ENCODE results near the gene IQCM. TPM values are rescaled to one million over a fixed set of nuclear protein-coding genes. Genes with fewer than 3 reads are reported as not detected.

IQCM gene
- total RNA-seq, 1 experiment from 2014 or later: not detected

DNA sequence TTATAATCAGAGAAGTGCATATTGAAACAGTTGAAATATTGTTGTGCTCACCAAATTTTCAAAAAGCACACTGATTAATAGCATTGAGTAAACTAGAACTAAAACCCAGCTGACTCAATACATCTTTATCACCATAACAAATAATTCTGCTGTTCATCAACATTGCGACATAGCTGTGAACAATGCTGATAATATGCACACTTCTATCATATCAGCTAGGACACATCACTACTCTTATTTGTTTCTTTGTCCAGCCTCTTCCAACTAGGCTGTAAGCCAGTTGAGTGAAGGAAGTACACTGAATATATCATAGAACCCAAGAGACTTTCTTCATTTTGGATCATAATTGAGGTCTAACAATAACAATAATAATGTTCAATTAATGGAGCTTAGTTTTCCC is 349.7 kb downstream of the IQCM start:
- H3K9me3 Mint-ChIP-seq (ENCODE audit: unreplicated experiment): no peaks in the 10 kb centered on the region
- ChIA-PET CTCF (no interaction called here), POLR2A (no interaction called here)
- no peaks in the 10 kb centered on the region for H3K36me3 ChIP-seq (ENCODE audit: control insufficient read depth, insufficient read depth, low read length)
- TF ChIP-seq, protein P1, sequence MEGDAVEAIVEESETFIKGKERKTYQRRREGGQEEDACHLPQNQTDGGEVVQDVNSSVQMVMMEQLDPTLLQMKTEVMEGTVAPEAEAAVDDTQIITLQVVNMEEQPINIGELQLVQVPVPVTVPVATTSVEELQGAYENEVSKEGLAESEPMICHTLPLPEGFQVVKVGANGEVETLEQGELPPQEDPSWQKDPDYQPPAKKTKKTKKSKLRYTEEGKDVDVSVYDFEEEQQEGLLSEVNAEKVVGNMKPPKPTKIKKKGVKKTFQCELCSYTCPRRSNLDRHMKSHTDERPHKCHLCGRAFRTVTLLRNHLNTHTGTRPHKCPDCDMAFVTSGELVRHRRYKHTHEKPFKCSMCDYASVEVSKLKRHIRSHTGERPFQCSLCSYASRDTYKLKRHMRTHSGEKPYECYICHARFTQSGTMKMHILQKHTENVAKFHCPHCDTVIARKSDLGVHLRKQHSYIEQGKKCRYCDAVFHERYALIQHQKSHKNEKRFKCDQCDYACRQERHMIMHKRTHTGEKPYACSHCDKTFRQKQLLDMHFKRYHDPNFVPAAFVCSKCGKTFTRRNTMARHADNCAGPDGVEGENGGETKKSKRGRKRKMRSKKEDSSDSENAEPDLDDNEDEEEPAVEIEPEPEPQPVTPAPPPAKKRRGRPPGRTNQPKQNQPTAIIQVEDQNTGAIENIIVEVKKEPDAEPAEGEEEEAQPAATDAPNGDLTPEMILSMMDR (IDR thresholded peaks at IDR 0.05; ENCODE audit: insufficient read depth in 1 of 2, low read depth in 1 of 2, low read length in 1 of 2, severe bottlenecking in 1 of 2, unreplicated experiment in 1 of 2): no peak
- no peaks in the 10 kb centered on the region for H3K27me3 Mint-ChIP-seq (ENCODE audit: insufficient read depth, unreplicated experiment)
- intact Hi-C loops (cut with micrococcal nuclease; ENCODE audit: unreplicated experiment): no loop called here
- H3K27ac Mint-ChIP-seq (ENCODE audit: unreplicated experiment): no peak overlapping the region
- no peaks in the 10 kb centered on the region for H3K4me1 Mint-ChIP-seq (ENCODE audit: low read depth, unreplicated experiment)
- BruUV-seq (replicated peaks): no TSS peak
- no peak for DNase-seq
- no peaks in the 10 kb centered on the region for H3K9me3 ChIP-seq
- no peaks in the 10 kb centered on the region for H3K4me1 ChIP-seq
- H3K4me3 ChIP-seq (ENCODE audit: low read depth, low read length): no peak overlapping the region
- no peak overlapping the region for H3K4me3 Mint-ChIP-seq (ENCODE audit: unreplicated experiment)
- H3K36me3 Mint-ChIP-seq (ENCODE audit: insufficient read depth, unreplicated experiment): no peaks in the 10 kb centered on the region
- H3K27me3 ChIP-seq (replicated peaks; ENCODE audit: control insufficient read depth, insufficient read depth, low read length): no peaks in the 10 kb centered on the region

DNA sequence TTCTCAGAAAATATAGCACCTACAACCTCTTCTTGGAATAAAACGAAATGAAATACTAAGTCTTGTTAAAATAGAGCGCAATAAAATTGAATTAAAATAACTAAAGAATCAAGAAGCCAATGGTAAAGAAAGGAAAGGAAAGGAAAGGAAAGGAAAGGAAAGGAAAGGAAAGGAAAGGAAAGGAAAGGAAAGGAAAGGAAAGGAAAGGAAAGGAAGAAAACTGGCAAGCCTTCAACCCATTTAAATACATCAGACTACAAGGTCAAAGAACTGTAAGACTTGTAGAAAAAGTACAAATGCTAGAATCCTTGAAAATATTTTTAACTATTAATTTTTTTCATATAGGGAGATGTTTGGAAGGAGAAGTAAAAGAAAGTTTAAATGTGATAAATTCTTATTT is 372.1 kb downstream of the IQCM start:
- H3K27me3 ChIP-seq (replicated peaks; ENCODE audit: control insufficient read depth, insufficient read depth, low read length): no peaks in the 10 kb centered on the region
- ChIA-PET CTCF (no interaction called here), POLR2A (no interaction called here)
- H3K36me3 ChIP-seq (ENCODE audit: control insufficient read depth, insufficient read depth, low read length): no peaks in the 10 kb centered on the region
- Mint-ChIP-seq H3K9me3 (ENCODE audit: unreplicated experiment) (no peaks in the 10 kb centered on the region), H3K4me1 (ENCODE audit: low read depth, unreplicated experiment) (no peaks in the 10 kb centered on the region), H3K36me3 (ENCODE audit: insufficient read depth, unreplicated experiment) (no peaks in the 10 kb centered on the region), H3K4me3 (ENCODE audit: unreplicated experiment) (no peak overlapping the region), H3K27ac (ENCODE audit: unreplicated experiment) (no peak overlapping the region), H3K27me3 (ENCODE audit: insufficient read depth, unreplicated experiment) (no peaks in the 10 kb centered on the region)
- H3K4me1 ChIP-seq: no peaks in the 10 kb centered on the region
- H3K4me3 ChIP-seq (ENCODE audit: low read depth, low read length): no peak overlapping the region
- BruUV-seq (replicated peaks): no TSS peak
- TF ChIP-seq, protein P1 (IDR thresholded peaks at IDR 0.05; ENCODE audit: insufficient read depth in 1 of 2, low read depth in 1 of 2, low read length in 1 of 2, severe bottlenecking in 1 of 2, unreplicated experiment in 1 of 2): no peak
- H3K9me3 ChIP-seq: no peaks in the 10 kb centered on the region
- no peak for DNase-seq
- intact Hi-C loops (cut with micrococcal nuclease; ENCODE audit: unreplicated experiment): no loop called here

DNA sequence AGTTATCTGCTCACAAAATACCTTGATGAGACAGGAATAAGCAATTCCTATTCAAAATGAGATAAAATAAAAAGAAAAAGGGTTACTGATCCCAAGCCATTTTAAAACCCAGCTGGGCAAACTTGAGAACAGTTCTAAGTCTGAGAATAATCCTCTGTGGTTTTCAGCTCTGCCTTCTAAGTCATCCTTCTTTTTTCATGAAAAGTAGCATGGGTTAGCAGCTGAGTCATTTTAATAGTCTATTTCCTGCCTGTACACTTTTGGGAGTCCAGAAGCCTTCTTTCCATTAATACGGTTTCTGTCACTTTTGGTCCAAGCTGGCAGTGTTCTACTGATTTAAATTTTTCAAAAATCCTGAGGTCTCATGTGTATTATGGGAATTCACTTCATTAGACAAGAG is 374.3 kb downstream of the IQCM start:
- Mint-ChIP-seq H3K27me3 (ENCODE audit: insufficient read depth, unreplicated experiment) (no peaks in the 10 kb centered on the region), H3K27ac (ENCODE audit: unreplicated experiment) (no peak overlapping the region), H3K4me3 (ENCODE audit: unreplicated experiment) (no peak overlapping the region), H3K4me1 (ENCODE audit: low read depth, unreplicated experiment) (no peaks in the 10 kb centered on the region), H3K36me3 (ENCODE audit: insufficient read depth, unreplicated experiment) (no peaks in the 10 kb centered on the region), H3K9me3 (ENCODE audit: unreplicated experiment) (no peaks in the 10 kb centered on the region)
- BruUV-seq (replicated peaks): no TSS peak
- intact Hi-C loops (cut with micrococcal nuclease; ENCODE audit: unreplicated experiment): no loop called here
- TF ChIP-seq, protein P1 (IDR thresholded peaks at IDR 0.05; ENCODE audit: insufficient read depth in 1 of 2, low read depth in 1 of 2, low read length in 1 of 2, severe bottlenecking in 1 of 2, unreplicated experiment in 1 of 2): no peak
- ChIA-PET POLR2A (no interaction called here), CTCF (no interaction called here)
- H3K4me1 ChIP-seq: no peaks in the 10 kb centered on the region
- no peaks in the 10 kb centered on the region for H3K9me3 ChIP-seq
- H3K27me3 ChIP-seq (replicated peaks; ENCODE audit: control insufficient read depth, insufficient read depth, low read length): no peaks in the 10 kb centered on the region
- H3K36me3 ChIP-seq (ENCODE audit: control insufficient read depth, insufficient read depth, low read length): no peaks in the 10 kb centered on the region
- H3K4me3 ChIP-seq (ENCODE audit: low read depth, low read length): no peak overlapping the region
- DNase-seq: no peak

Data from Caco-2 (cell line).